OCI-LY1 (cell line): ENCODE data around the gene PDLIM3.

Source experiments
- CTCF ChIP-seq: fragments of 200-600 bp; sonication (generic), shearing (Covaris generic); IDR thresholded peaks from 2 replicates; pipeline ENCODE4 v1.5.1; 2017; ENCODE audit warnings: mild to moderate bottlenecking, antibody characterized with exemption, low read length, moderate library complexity, mixed read lengths
- EZH2 ChIP-seq: fragments of 200-600 bp; sonication (generic), shearing (Covaris generic); IDR thresholded peaks from 2 replicates; pipeline ENCODE4 v1.8.0; 2017; ENCODE audit warnings: borderline replicate concordance, mixed run types, mild to moderate bottlenecking, antibody characterized with exemption, low read length, moderate library complexity, mixed read lengths

- TF ChIP-seq CTCF, result no peak
- TF ChIP-seq EZH2, result no peak
Observed at GRCh38 chr4:185546335-185546734, 11.0 kb upstream of the PDLIM3 start.
